ENCODE results near the gene THY1. TPM values are rescaled to one million over a fixed set of nuclear protein-coding genes. Genes with fewer than 3 reads are reported as not detected.

THY1 gene
- 10 to 100 TPM; 19.3 to 80.9 TPM for total RNA-seq
- 10 to 100 TPM; 10.2 to 12.5 TPM for polyA plus RNA-seq
- long read RNA-seq, donor 1, transcript THY1-201 (4 exons, 3,556 nt): major isoform, 176 of 192 reads
- long read RNA-seq, donor 1, partial matches to known transcripts: 8 of 192 reads
- long read RNA-seq, donor 1, other reads (novel, unspliced or antisense): 4 of 192 reads
- long read RNA-seq, donor 2, transcript THY1-201 (4 exons, 3,556 nt): major isoform, 56 of 67 reads
- long read RNA-seq, donor 2, partial matches to known transcripts: 6 of 67 reads
- long read RNA-seq, donor 2, other reads (novel, unspliced or antisense): 3 of 67 reads

- peak within 1 kb of the TSS in 1 of 2 donors; percentile 10 for H3K4me3 ChIP-seq (ENCODE audit: low read length in 2 of 2)
- 3 to 5% methylated on average over 39 to 41 of the region's 41 CpGs for WGBS, 2 donors
- intact Hi-C loops (cut with DNase I): no loop called here
- peak in 1 of 2 donors; percentile 45 for DNase-seq
- no peak within 1 kb of the TSS for H3K27ac ChIP-seq (ENCODE audit: low read depth in 1 of 2, low read length in 2 of 2)
- ATAC-seq (ENCODE audit: low FRiP score): peak; percentile 34
- H3K9me3 ChIP-seq (ENCODE audit: control insufficient read depth, low read length): no peaks in the 10 kb centered on the region
- no peaks in the 10 kb centered on the region for H3K4me1 ChIP-seq (ENCODE audit: control insufficient read depth in 1 of 2, insufficient read depth in 2 of 2, low read length in 2 of 2)
- H3K27me3 ChIP-seq (ENCODE audit: control insufficient read depth in 1 of 2, insufficient read depth in 2 of 2, low read length in 1 of 2): no peaks in the 10 kb centered on the region
- no peaks in the 10 kb centered on the region for H3K36me3 ChIP-seq (ENCODE audit: control insufficient read depth in 1 of 2, insufficient read depth in 2 of 2, low read length in 1 of 2)
Measured at GRCh38 chr11:119422809-119423508, at the start of gene THY1. THY1 (minus strand) TSS chr11:119423172; CDS start chr11:119420905, 2,267 bp downstream.

DNA sequence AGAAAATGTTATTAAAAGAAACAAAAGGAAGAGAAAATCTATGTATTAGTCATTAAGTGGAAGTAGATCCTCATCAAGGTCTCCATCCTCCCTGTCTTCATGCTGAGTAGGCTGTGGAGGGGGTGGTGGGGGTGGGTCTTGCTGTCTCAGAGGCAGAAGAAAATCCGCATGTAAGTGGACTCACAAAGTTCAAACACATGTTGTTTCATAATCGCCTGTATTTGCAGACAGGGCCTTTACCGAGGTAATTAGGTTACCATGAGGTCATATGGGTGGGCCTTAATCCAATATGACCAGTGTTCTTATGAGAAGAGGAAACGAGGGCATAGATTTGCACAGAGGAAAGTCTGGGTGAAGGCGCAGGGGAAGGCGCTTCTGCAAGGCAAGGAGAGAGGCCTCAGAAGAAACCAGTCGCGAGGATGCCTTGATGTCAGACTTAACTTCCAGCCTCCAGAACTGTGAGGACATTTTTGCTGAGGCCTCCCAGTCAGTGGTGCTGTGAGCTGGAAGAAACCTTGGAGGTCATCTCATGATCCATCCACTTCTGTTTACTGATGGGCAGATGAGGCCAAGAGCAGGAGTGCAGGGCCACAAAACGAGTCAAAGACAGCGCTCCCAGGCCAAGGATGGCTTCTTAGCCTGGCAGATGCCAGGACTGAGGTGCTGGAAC is 49.3 kb upstream of the THY1 start:
- no peak for ATAC-seq (ENCODE audit: low FRiP score)
- no peak overlapping the region for H3K4me3 ChIP-seq (ENCODE audit: low read length in 2 of 2)
- peaks cover 4% of the 10 kb centered on the region for H3K9me3 ChIP-seq (ENCODE audit: control insufficient read depth, low read length)
- WGBS, 2 donors: 87 to 88% methylated on average over 10 of the region's 10 CpGs
- DNase-seq: no peak
- no peaks in the 10 kb centered on the region for H3K27me3 ChIP-seq (ENCODE audit: control insufficient read depth in 1 of 2, insufficient read depth in 2 of 2, low read length in 1 of 2)
- H3K4me1 ChIP-seq (ENCODE audit: control insufficient read depth in 1 of 2, insufficient read depth in 2 of 2, low read length in 2 of 2): no peaks in the 10 kb centered on the region
- no peak overlapping the region for H3K27ac ChIP-seq (ENCODE audit: low read depth in 1 of 2, low read length in 2 of 2)
- H3K36me3 ChIP-seq (ENCODE audit: control insufficient read depth in 1 of 2, insufficient read depth in 2 of 2, low read length in 1 of 2): no peaks in the 10 kb centered on the region
- intact Hi-C loops (cut with DNase I): loop anchor here (5.0 to 10.0 kb wide), 2 partner anchors 88 to 90 kb away; partner anchors contain the start of gene USP2 (in 2 of the 2)

DNA sequence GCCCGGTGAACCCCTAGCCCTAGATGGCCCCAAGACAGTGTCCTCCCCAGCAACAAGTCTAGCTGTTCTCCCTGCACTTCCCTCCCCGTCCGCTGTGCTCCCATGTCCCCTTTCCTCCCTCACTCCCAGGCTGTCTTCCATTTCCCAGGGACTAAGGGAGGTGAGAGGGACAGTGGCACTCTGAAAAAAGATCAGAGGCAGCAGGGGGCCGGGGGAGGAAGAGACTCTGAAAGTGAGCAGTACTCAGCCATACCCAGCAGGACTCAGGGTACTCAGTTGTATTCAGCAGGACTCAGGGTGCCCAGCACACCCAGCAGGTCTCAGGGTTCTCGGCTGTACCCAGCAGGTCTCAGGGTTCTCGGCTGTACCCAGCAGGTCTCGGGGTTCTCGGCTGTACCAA is 48.4 kb upstream of the THY1 start:
- Histone ChIP-seq H3K36me3 (ENCODE audit: control insufficient read depth in 1 of 2, insufficient read depth in 2 of 2, low read length in 1 of 2) (no peaks in the 10 kb centered on the region), H3K27me3 (ENCODE audit: control insufficient read depth in 1 of 2, insufficient read depth in 2 of 2, low read length in 1 of 2) (no peaks in the 10 kb centered on the region), H3K4me3 (ENCODE audit: low read length in 2 of 2) (no peak overlapping the region), H3K4me1 (ENCODE audit: control insufficient read depth in 1 of 2, insufficient read depth in 2 of 2, low read length in 2 of 2) (no peaks in the 10 kb centered on the region), H3K27ac (ENCODE audit: low read depth in 1 of 2, low read length in 2 of 2) (no peak overlapping the region), H3K9me3 (ENCODE audit: control insufficient read depth, low read length) (peaks cover 4% of the 10 kb centered on the region)
- no peak for ATAC-seq (ENCODE audit: low FRiP score)
- WGBS, 2 donors: 81 to 89% methylated on average over 8 of the region's 8 CpGs
- intact Hi-C loops (cut with DNase I): loop anchor here (5.0 to 10.0 kb wide), 2 partner anchors 87 to 89 kb away; partner anchors contain the start of gene USP2 (in 2 of the 2)
- DNase-seq: no peak

GRCh38 chr11:119470317-119471291 is 47.6 kb upstream of the THY1 start:
- no peak for ATAC-seq (ENCODE audit: low FRiP score)
- no peak overlapping the region for H3K27ac ChIP-seq (ENCODE audit: low read depth in 1 of 2, low read length in 2 of 2)
- intact Hi-C loops (cut with DNase I): loop anchor here (5.0 to 10.0 kb wide), 2 partner anchors 86 to 88 kb away; partner anchors contain the start of gene USP2 (in 2 of the 2)

GRCh38 chr11:119469506-119469905 is 46.5 kb upstream of the THY1 start:
- intact Hi-C loops (cut with DNase I): no loop called here
- Histone ChIP-seq H3K4me1 (ENCODE audit: control insufficient read depth in 1 of 2, insufficient read depth in 2 of 2, low read length in 2 of 2) (no peaks in the 10 kb centered on the region), H3K36me3 (ENCODE audit: control insufficient read depth in 1 of 2, insufficient read depth in 2 of 2, low read length in 1 of 2) (no peaks in the 10 kb centered on the region), H3K9me3 (ENCODE audit: control insufficient read depth, low read length) (peaks cover 4% of the 10 kb centered on the region), H3K4me3 (ENCODE audit: low read length in 2 of 2) (no peak overlapping the region), H3K27ac (ENCODE audit: low read depth in 1 of 2, low read length in 2 of 2) (no peak overlapping the region), H3K27me3 (ENCODE audit: control insufficient read depth in 1 of 2, insufficient read depth in 2 of 2, low read length in 1 of 2) (no peaks in the 10 kb centered on the region)
- WGBS, 2 donors: 75 to 80% methylated on average over 3 of the region's 3 CpGs
- DNase-seq (no peak), ATAC-seq (ENCODE audit: low FRiP score) (no peak)

More at GRCh38 chr11:119470317-119471291, 47.6 kb upstream of the THY1 start:
- H3K27me3 ChIP-seq (ENCODE audit: control insufficient read depth in 1 of 2, insufficient read depth in 2 of 2, low read length in 1 of 2): no peaks in the 10 kb centered on the region
- no peak overlapping the region for H3K4me3 ChIP-seq (ENCODE audit: low read length in 2 of 2)
- H3K36me3 ChIP-seq (ENCODE audit: control insufficient read depth in 1 of 2, insufficient read depth in 2 of 2, low read length in 1 of 2): no peaks in the 10 kb centered on the region
- no peak for DNase-seq
- H3K9me3 ChIP-seq (ENCODE audit: control insufficient read depth, low read length): peaks cover 4% of the 10 kb centered on the region
- no peaks in the 10 kb centered on the region for H3K4me1 ChIP-seq (ENCODE audit: control insufficient read depth in 1 of 2, insufficient read depth in 2 of 2, low read length in 2 of 2)
- WGBS, 2 donors: 76 to 78% methylated on average over 15 of the region's 15 CpGs

GRCh38 chr11:119468511-119468910 is 45.5 kb upstream of the THY1 start:
- intact Hi-C loops (cut with DNase I): no loop called here
- ATAC-seq (ENCODE audit: low FRiP score): no peak
- WGBS, 2 donors: 68 to 73% methylated on average over 2 of the region's 2 CpGs
- H3K4me1 ChIP-seq (ENCODE audit: control insufficient read depth in 1 of 2, insufficient read depth in 2 of 2, low read length in 2 of 2): no peaks in the 10 kb centered on the region
- no peak for DNase-seq
- no peak overlapping the region for H3K27ac ChIP-seq (ENCODE audit: low read depth in 1 of 2, low read length in 2 of 2)
- peaks cover 4% of the 10 kb centered on the region for H3K9me3 ChIP-seq (ENCODE audit: control insufficient read depth, low read length)
- H3K4me3 ChIP-seq (ENCODE audit: low read length in 2 of 2): no peak overlapping the region
- no peaks in the 10 kb centered on the region for H3K36me3 ChIP-seq (ENCODE audit: control insufficient read depth in 1 of 2, insufficient read depth in 2 of 2, low read length in 1 of 2)
- H3K27me3 ChIP-seq (ENCODE audit: control insufficient read depth in 1 of 2, insufficient read depth in 2 of 2, low read length in 1 of 2): no peaks in the 10 kb centered on the region

DNA sequence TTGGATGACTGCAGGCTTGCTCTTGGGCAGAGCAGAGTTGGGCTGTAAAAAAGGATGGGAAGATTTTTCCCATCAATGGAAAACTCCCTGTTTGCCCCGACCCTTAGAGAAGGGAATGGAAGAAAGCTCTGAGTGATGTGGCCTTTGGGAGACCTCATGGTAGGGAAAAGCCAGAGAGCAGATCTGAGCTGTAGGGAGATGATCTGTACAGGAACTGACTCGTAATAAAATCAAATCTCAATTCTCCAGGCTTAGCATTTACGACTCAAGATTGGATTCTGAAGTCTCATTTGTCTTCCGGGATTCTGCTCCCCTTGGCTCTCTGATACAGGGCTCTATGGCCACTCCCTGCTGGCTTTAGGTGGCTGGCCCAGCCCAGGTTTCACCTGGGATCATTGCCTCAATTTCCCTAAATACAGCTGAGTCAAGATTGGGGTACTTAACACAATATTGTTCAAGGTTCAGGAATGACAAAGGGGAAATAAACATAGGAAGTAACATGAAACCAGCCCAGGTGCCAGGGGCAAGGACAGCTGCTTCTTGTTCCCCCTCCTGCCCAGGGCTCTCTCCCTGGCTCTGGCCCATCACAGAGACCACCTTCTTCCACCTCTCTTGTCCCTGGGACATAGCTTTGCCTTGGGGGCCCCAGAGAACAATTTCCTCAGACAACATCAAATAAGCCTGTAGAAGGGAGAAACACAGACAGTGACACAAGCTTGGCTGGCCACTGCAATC is 38.4 kb upstream of the THY1 start:
- ATAC-seq (ENCODE audit: low FRiP score): no peak
- Histone ChIP-seq H3K36me3 (ENCODE audit: control insufficient read depth in 1 of 2, insufficient read depth in 2 of 2, low read length in 1 of 2) (no peaks in the 10 kb centered on the region), H3K27me3 (ENCODE audit: control insufficient read depth in 1 of 2, insufficient read depth in 2 of 2, low read length in 1 of 2) (no peaks in the 10 kb centered on the region), H3K4me1 (ENCODE audit: control insufficient read depth in 1 of 2, insufficient read depth in 2 of 2, low read length in 2 of 2) (no peaks in the 10 kb centered on the region), H3K9me3 (ENCODE audit: control insufficient read depth, low read length) (no peaks in the 10 kb centered on the region), H3K4me3 (ENCODE audit: low read length in 2 of 2) (no peak overlapping the region), H3K27ac (ENCODE audit: low read depth in 1 of 2, low read length in 2 of 2) (no peak overlapping the region)
- WGBS, 2 donors: 57 to 65% methylated on average over 4 of the region's 4 CpGs
- intact Hi-C loops (cut with DNase I): no loop called here
- no peak for DNase-seq

Data from aorta (tissue), 5 donors.